ENCODE results near the gene TMA7.

GRCh38 chr3:48431224-48432029, 8.6 kb upstream of the TMA7 start:
- no peak for TF ChIP-seq POLR2A (IDR thresholded peaks at IDR 0.05)
- TF ChIP-seq CTCF (IDR thresholded peaks at IDR 0.05) = no peak

Measured in uterus (tissue), 2 donors.